ENCODE data around the gene RMI1.

DNA sequence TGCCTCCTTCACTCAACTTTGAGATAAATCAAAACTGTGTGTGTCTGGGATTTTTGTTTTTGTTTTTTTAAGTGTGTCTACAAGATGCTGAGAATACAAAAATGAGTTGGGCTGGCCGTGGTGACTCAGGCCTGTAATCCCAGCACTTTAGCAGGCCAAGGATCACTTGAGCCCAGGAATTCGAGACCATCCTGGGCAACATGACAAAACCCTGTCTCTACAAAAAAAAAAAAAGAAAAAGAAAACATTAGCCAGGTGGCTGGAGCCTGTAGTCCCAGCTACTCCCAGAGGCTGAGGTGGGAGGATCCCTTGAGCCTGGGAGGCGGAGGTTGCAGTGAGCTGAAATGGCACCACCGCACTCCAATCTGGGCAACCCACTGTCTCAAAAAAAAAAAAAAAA is 21.5 kb upstream of the RMI1 start:
- TF ChIP-seq, protein P1, sequence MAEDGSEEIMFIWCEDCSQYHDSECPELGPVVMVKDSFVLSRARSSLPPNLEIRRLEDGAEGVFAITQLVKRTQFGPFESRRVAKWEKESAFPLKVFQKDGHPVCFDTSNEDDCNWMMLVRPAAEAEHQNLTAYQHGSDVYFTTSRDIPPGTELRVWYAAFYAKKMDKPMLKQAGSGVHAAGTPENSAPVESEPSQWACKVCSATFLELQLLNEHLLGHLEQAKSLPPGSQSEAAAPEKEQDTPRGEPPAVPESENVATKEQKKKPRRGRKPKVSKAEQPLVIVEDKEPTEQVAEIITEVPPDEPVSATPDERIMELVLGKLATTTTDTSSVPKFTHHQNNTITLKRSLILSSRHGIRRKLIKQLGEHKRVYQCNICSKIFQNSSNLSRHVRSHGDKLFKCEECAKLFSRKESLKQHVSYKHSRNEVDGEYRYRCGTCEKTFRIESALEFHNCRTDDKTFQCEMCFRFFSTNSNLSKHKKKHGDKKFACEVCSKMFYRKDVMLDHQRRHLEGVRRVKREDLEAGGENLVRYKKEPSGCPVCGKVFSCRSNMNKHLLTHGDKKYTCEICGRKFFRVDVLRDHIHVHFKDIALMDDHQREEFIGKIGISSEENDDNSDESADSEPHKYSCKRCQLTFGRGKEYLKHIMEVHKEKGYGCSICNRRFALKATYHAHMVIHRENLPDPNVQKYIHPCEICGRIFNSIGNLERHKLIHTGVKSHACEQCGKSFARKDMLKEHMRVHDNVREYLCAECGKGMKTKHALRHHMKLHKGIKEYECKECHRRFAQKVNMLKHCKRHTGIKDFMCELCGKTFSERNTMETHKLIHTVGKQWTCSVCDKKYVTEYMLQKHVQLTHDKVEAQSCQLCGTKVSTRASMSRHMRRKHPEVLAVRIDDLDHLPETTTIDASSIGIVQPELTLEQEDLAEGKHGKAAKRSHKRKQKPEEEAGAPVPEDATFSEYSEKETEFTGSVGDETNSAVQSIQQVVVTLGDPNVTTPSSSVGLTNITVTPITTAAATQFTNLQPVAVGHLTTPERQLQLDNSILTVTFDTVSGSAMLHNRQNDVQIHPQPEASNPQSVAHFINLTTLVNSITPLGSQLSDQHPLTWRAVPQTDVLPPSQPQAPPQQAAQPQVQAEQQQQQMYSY (CRISPR knock-in tag; IDR thresholded peaks at IDR 0.05), result no peak
- TF ChIP-seq, protein P2, sequence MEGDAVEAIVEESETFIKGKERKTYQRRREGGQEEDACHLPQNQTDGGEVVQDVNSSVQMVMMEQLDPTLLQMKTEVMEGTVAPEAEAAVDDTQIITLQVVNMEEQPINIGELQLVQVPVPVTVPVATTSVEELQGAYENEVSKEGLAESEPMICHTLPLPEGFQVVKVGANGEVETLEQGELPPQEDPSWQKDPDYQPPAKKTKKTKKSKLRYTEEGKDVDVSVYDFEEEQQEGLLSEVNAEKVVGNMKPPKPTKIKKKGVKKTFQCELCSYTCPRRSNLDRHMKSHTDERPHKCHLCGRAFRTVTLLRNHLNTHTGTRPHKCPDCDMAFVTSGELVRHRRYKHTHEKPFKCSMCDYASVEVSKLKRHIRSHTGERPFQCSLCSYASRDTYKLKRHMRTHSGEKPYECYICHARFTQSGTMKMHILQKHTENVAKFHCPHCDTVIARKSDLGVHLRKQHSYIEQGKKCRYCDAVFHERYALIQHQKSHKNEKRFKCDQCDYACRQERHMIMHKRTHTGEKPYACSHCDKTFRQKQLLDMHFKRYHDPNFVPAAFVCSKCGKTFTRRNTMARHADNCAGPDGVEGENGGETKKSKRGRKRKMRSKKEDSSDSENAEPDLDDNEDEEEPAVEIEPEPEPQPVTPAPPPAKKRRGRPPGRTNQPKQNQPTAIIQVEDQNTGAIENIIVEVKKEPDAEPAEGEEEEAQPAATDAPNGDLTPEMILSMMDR (IDR thresholded peaks at IDR 0.05 in 2 of 3, conservative IDR thresholded peaks at IDR 0.05 in 1 of 3; ENCODE audit: control insufficient read depth in 2 of 3, extremely low read depth in 1 of 3, insufficient read depth in 1 of 3, low read depth in 3 of 3, low read length in 3 of 3), result no peak
- TF ChIP-seq HDAC6 (IDR thresholded peaks at IDR 0.05; ENCODE audit: unreplicated experiment), result no peak
- TF ChIP-seq, protein P3, sequence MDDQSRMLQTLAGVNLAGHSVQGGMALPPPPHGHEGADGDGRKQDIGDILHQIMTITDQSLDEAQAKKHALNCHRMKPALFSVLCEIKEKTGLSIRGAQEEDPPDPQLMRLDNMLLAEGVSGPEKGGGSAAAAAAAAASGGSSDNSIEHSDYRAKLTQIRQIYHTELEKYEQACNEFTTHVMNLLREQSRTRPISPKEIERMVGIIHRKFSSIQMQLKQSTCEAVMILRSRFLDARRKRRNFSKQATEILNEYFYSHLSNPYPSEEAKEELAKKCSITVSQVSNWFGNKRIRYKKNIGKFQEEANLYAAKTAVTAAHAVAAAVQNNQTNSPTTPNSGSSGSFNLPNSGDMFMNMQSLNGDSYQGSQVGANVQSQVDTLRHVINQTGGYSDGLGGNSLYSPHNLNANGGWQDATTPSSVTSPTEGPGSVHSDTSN (IDR thresholded peaks at IDR 0.05; ENCODE audit: insufficient replicate concordance, low read depth, low read length), result no peak
